ENCODE results near the gene TEX35. TPM values are rescaled to one million over a fixed set of nuclear protein-coding genes. Genes with fewer than 3 reads are reported as not detected.

TEX35 gene
- polyA plus RNA-seq, 3 donors = not detected

DNA sequence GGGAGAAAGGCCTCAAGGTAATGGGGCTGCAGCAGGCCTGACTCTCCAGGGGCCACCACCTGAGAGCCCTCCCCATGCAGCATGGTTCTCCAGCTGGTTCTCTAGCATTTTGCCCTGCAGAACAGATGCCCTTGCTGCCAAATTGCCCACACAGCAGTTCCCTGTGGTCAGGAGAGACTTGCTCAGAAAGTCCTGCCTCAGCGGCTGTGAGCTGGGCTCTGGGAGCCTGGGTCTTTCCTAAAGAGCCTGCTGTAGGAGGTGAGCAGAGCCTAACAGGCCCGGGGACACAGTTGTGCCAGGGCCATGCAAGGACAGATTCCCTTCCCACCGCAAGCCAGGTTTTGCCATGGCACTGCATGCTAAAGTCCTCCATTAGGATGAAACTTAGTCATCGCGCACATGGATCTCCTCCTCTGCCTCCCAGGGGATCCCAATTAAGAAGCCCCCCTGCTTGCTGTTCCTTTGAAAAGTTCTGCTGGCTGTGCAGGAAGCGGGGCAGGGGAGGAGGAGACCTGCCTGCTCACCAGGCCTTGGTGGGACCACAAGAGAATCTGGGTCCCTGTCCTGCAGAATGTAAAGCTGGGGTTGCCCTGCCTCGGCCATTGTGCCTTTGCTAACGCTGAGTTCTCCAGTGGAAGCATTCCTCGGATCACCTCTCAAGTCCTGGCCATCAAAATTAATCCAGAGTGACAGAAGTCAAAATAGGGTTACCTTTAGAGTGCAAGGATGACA is 21.4 kb downstream of the TEX35 start:
- Histone ChIP-seq H3K4me1 (ENCODE audit: control insufficient read depth in 1 of 2, insufficient read depth in 2 of 2, low read length in 2 of 2) (peaks cover 0 to 3% of the 10 kb centered on the region in 2 donors), H3K79me2 (ENCODE audit: insufficient read depth, low read length) (no peaks in the 10 kb centered on the region), H3K9me3 (replicated peaks in 1 of 2; ENCODE audit: control insufficient read depth in 1 of 2, insufficient read depth in 1 of 2, low read length in 2 of 2) (no peaks in the 10 kb centered on the region), H2AFZ (ENCODE audit: insufficient read depth, low read depth, low read length, poor library complexity, severe bottlenecking) (no peak overlapping the region), H3K27ac (ENCODE audit: low read depth in 1 of 2, low read length in 2 of 2) (no peak overlapping the region), H4K20me1 (ENCODE audit: insufficient read depth, low read length) (no peaks in the 10 kb centered on the region), H3K4me2 (replicated peaks; ENCODE audit: extremely low read depth, low read length, poor library complexity, severe bottlenecking) (no peak overlapping the region), H3K36me3 (replicated peaks in 1 of 2; ENCODE audit: control insufficient read depth in 1 of 2, insufficient read depth in 2 of 2, low read length in 2 of 2) (no peaks in the 10 kb centered on the region), H3K27me3 (ENCODE audit: control insufficient read depth in 2 of 2, insufficient read depth in 2 of 2, low read length in 2 of 2) (no peaks in the 10 kb centered on the region), H3K4me3 (replicated peaks in 1 of 3; ENCODE audit: low read depth in 2 of 3, low read length in 3 of 3) (no peak overlapping the region), H3K9ac (ENCODE audit: insufficient read depth, low read length, poor library complexity, severe bottlenecking) (no peak overlapping the region)
- intact Hi-C loops (cut with micrococcal nuclease) = loop anchor here in 1 of 2 donors (5.0 to 10.0 kb wide), 2 partner anchors 468 to 840 kb away; no protein-coding TSS in a partner anchor
- Mint-ChIP-seq H3K27ac (no peak overlapping the region), H3K9me3 (peaks cover 0 to 2% (median 0%) of the 10 kb centered on the region in 7 donors), H3K4me1 (peaks cover 8% of the 10 kb centered on the region), H3K27me3 (ENCODE audit: low read depth in 3 of 3) (peaks cover 0 to 3% (median 2%) of the 10 kb centered on the region in 3 donors), H3K4me3 (no peak overlapping the region), H3K36me3 (no peaks in the 10 kb centered on the region)
- DNase-seq = no peak
- TF ChIP-seq, protein P1, sequence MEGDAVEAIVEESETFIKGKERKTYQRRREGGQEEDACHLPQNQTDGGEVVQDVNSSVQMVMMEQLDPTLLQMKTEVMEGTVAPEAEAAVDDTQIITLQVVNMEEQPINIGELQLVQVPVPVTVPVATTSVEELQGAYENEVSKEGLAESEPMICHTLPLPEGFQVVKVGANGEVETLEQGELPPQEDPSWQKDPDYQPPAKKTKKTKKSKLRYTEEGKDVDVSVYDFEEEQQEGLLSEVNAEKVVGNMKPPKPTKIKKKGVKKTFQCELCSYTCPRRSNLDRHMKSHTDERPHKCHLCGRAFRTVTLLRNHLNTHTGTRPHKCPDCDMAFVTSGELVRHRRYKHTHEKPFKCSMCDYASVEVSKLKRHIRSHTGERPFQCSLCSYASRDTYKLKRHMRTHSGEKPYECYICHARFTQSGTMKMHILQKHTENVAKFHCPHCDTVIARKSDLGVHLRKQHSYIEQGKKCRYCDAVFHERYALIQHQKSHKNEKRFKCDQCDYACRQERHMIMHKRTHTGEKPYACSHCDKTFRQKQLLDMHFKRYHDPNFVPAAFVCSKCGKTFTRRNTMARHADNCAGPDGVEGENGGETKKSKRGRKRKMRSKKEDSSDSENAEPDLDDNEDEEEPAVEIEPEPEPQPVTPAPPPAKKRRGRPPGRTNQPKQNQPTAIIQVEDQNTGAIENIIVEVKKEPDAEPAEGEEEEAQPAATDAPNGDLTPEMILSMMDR (IDR thresholded peaks at IDR 0.05) = no peak
- WGBS (ENCODE audit: insufficient coverage) = 100% methylated on average over 7 of the region's 9 CpGs

DNA sequence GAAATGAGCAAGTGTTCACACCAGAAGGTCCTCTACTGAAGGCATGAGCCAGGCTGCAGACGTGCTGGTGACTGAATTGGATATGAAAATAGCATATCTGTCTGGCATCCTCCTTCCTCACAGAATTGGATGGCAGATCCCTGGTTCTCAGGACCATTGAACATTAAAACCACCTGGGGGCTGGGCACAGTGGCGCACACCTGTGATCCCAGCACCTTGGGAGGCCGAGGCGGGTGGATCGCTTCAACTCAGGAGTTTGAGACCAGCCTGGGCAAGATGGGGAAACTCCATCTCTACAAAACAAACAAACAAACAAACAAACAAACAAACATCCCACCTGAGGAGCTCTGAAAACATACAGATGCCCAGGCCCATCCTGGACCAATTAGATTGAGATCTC is 23.4 kb downstream of the TEX35 start:
- no peak overlapping the region for H3K4me3 ChIP-seq (replicated peaks in 1 of 3; ENCODE audit: low read depth in 2 of 3, low read length in 3 of 3)
- no peaks in the 10 kb centered on the region for H3K9me3 ChIP-seq (replicated peaks in 1 of 2; ENCODE audit: control insufficient read depth in 1 of 2, insufficient read depth in 1 of 2, low read length in 2 of 2)
- Mint-ChIP-seq H3K4me1 (peaks cover 8% of the 10 kb centered on the region), H3K27ac (no peak overlapping the region), H3K4me3 (no peak overlapping the region), H3K36me3 (no peaks in the 10 kb centered on the region), H3K9me3 (peaks cover 0 to 2% (median 0%) of the 10 kb centered on the region in 7 donors), H3K27me3 (ENCODE audit: low read depth in 3 of 3) (peaks cover 0 to 6% (median 2%) of the 10 kb centered on the region in 3 donors)
- TF ChIP-seq, protein P1 (IDR thresholded peaks at IDR 0.05) = no peak
- H3K4me2 ChIP-seq (replicated peaks; ENCODE audit: extremely low read depth, low read length, poor library complexity, severe bottlenecking) = no peak overlapping the region
- H2AFZ ChIP-seq (ENCODE audit: insufficient read depth, low read depth, low read length, poor library complexity, severe bottlenecking) = no peak overlapping the region
- H3K27ac ChIP-seq (ENCODE audit: low read depth in 1 of 2, low read length in 2 of 2) = no peak overlapping the region
- no peaks in the 10 kb centered on the region for H3K79me2 ChIP-seq (ENCODE audit: insufficient read depth, low read length)
- H3K9ac ChIP-seq (ENCODE audit: insufficient read depth, low read length, poor library complexity, severe bottlenecking) = no peak overlapping the region
- H4K20me1 ChIP-seq (ENCODE audit: insufficient read depth, low read length) = no peaks in the 10 kb centered on the region
- intact Hi-C loops (cut with micrococcal nuclease) = loop anchor here in 1 of 2 donors (10.0 kb wide), 1 partner anchor 838 kb away; no protein-coding TSS in a partner anchor
- H3K36me3 ChIP-seq (replicated peaks in 1 of 2; ENCODE audit: control insufficient read depth in 1 of 2, insufficient read depth in 2 of 2, low read length in 2 of 2) = no peaks in the 10 kb centered on the region
- H3K27me3 ChIP-seq (ENCODE audit: control insufficient read depth in 2 of 2, insufficient read depth in 2 of 2, low read length in 2 of 2) = no peaks in the 10 kb centered on the region
- DNase-seq = no peak
- H3K4me1 ChIP-seq (ENCODE audit: control insufficient read depth in 1 of 2, insufficient read depth in 2 of 2, low read length in 2 of 2) = peaks cover 0 to 3% of the 10 kb centered on the region in 2 donors
- WGBS (ENCODE audit: insufficient coverage) = 96% methylated on average over 5 of the region's 5 CpGs

Data from CD14-positive monocyte (primary cell).